Measurements from ENCODE around the gene GAGE12J. TPM values are rescaled to one million over a fixed set of nuclear protein-coding genes. Genes with fewer than 3 reads are reported as not detected.
"Not testable (repeated sequence)": the region's sequence is repeated elsewhere in the genome, so short reads cannot be mapped to it uniquely, and the experiment has no call there.

GAGE12J gene
- total RNA-seq = not detected
- polyA plus RNA-seq = not detected

- CTCF ChIA-PET = not testable (repeated sequence)
These were observed at the start of gene GAGE12J for GRCh38 chrX:49321737-49322136. Gene GAGE12J (plus strand): TSS chrX:49322037. CDS start chrX:49323194, 1,157 bp downstream.

GRCh38 chrX:49272421-49272820 lies 49.4 kb upstream of the GAGE12J start:
- Histone ChIP-seq H3K4me1 (ENCODE audit: insufficient read depth, low read length) (peaks cover 66% of the 10 kb centered on the region), H3K27ac (ENCODE audit: low read depth, low read length) (peak overlapping the region; percentile 31), H3K27me3 (ENCODE audit: insufficient read depth, low read length, poor library complexity, severe bottlenecking) (no peaks in the 10 kb centered on the region), H3K4me3 (ENCODE audit: low read length) (peak overlapping the region; percentile 56), H3K9me3 (ENCODE audit: low read length) (no peaks in the 10 kb centered on the region), H3K36me3 (ENCODE audit: insufficient read depth, low read length) (no peaks in the 10 kb centered on the region)
- peaks cover 0 to 2% of the 10 kb centered on the region in 2 donors for H3K27me3 Mint-ChIP-seq
- peaks cover 0 to 8% (median 0%) of the 10 kb centered on the region in 3 donors for H3K36me3 Mint-ChIP-seq
- DNase-seq = peak in 1 of 5 donors; percentile 31
- H3K4me3 Mint-ChIP-seq = peak overlapping the region; percentile 60 to 86 (median 75)
- peak overlapping the region; percentile 79 to 95 (median 90) for H3K27ac Mint-ChIP-seq
- no peaks in the 10 kb centered on the region for H3K9me3 Mint-ChIP-seq
- peaks cover 69 to 83% (median 78%) of the 10 kb centered on the region in 3 donors for H3K4me1 Mint-ChIP-seq
- ChIA-PET POLR2A (interaction anchor here (0.7 to 1.5 kb wide), 7 partner anchors 8 to 698 kb away, joined by 3 to 8 read pairs (median 4); partner anchors contain the start of gene RBM3), CTCF (no interaction called here)

More at GRCh38 chrX:49321737-49322136, at the start of gene GAGE12J:
- POLR2A ChIA-PET; H3K9me3 ChIP-seq (ENCODE audit: low read length); H3K27ac ChIP-seq (ENCODE audit: low read depth, low read length); H3K4me3 Mint-ChIP-seq; H3K4me1 ChIP-seq (ENCODE audit: insufficient read depth, low read length); H3K36me3 Mint-ChIP-seq; H3K27me3 Mint-ChIP-seq; H3K9me3 Mint-ChIP-seq; DNase-seq; H3K4me3 ChIP-seq (ENCODE audit: low read length); H3K27ac Mint-ChIP-seq; H3K36me3 ChIP-seq (ENCODE audit: insufficient read depth, low read length); H3K27me3 ChIP-seq (ENCODE audit: insufficient read depth, low read length, poor library complexity, severe bottlenecking); H3K4me1 Mint-ChIP-seq: not testable (repeated sequence)

GRCh38 chrX:49273181-49273727 lies 48.6 kb upstream of the GAGE12J start:
- CTCF ChIA-PET = no interaction called here
- POLR2A ChIA-PET = interaction anchor here (0.7 to 1.5 kb wide), 5 partner anchors 7 to 699 kb away, joined by 3 to 4 read pairs (median 3); partner anchors contain the start of gene RBM3
- H3K27ac Mint-ChIP-seq = peak overlapping the region; percentile 24 to 95 (median 86)
- DNase-seq = peak in 3 of 5 donors; percentile 57 to 76 (median 75)
- Histone ChIP-seq H3K4me3 (ENCODE audit: low read length) (peak overlapping the region; percentile 56), H3K9me3 (ENCODE audit: low read length) (no peaks in the 10 kb centered on the region), H3K27me3 (ENCODE audit: insufficient read depth, low read length, poor library complexity, severe bottlenecking) (no peaks in the 10 kb centered on the region), H3K36me3 (ENCODE audit: insufficient read depth, low read length) (no peaks in the 10 kb centered on the region), H3K27ac (ENCODE audit: low read depth, low read length) (peak overlapping the region; percentile 31), H3K4me1 (ENCODE audit: insufficient read depth, low read length) (peaks cover 73% of the 10 kb centered on the region)
- H3K4me3 Mint-ChIP-seq = peak overlapping the region; percentile 60 to 86 (median 75)
- no peaks in the 10 kb centered on the region for H3K9me3 Mint-ChIP-seq
- H3K36me3 Mint-ChIP-seq = peaks cover 0 to 8% (median 0%) of the 10 kb centered on the region in 3 donors
- peaks cover 74 to 85% (median 83%) of the 10 kb centered on the region in 3 donors for H3K4me1 Mint-ChIP-seq
- peaks cover 0 to 2% of the 10 kb centered on the region in 2 donors for H3K27me3 Mint-ChIP-seq

GRCh38 chrX:49276207-49276606 lies 45.6 kb upstream of the GAGE12J start:
- Mint-ChIP-seq H3K27ac (peak overlapping the region in 5 of 8 donors; percentile 78 to 90 (median 80)), H3K4me3 (peak overlapping the region in 4 of 7 donors; percentile 29 to 81 (median 54)), H3K27me3 (peaks cover 0 to 4% of the 10 kb centered on the region in 2 donors), H3K4me1 (peaks cover 72 to 94% (median 84%) of the 10 kb centered on the region in 3 donors), H3K9me3 (no peaks in the 10 kb centered on the region), H3K36me3 (peaks cover 0 to 4% (median 0%) of the 10 kb centered on the region in 3 donors)
- no peaks in the 10 kb centered on the region for H3K9me3 ChIP-seq (ENCODE audit: low read length)
- H3K4me3 ChIP-seq (ENCODE audit: low read length) = no peak overlapping the region
- peaks cover 79% of the 10 kb centered on the region for H3K4me1 ChIP-seq (ENCODE audit: insufficient read depth, low read length)
- DNase-seq = no peak
- ChIA-PET POLR2A (no interaction called here), CTCF (interaction anchor here (0.8 to 1.6 kb wide), 3 partner anchors 16 to 84 kb away, joined by 3 to 4 read pairs (median 3); no protein-coding TSS in a partner anchor)
- H3K27ac ChIP-seq (ENCODE audit: low read depth, low read length) = no peak overlapping the region
- no peaks in the 10 kb centered on the region for H3K27me3 ChIP-seq (ENCODE audit: insufficient read depth, low read length, poor library complexity, severe bottlenecking)
- no peaks in the 10 kb centered on the region for H3K36me3 ChIP-seq (ENCODE audit: insufficient read depth, low read length)

- ChIA-PET POLR2A (no interaction called here), CTCF (interaction anchor here (1.6 kb wide), 1 partner anchor 15 kb away, joined by 4 read pairs; no protein-coding TSS in a partner anchor)
- Mint-ChIP-seq H3K4me3 (peak overlapping the region; percentile 27 to 66 (median 37)), H3K4me1 (peaks cover 66 to 89% (median 78%) of the 10 kb centered on the region in 3 donors), H3K27ac (peak overlapping the region; percentile 69 to 90 (median 78)), H3K36me3 (peaks cover 0 to 2% (median 0%) of the 10 kb centered on the region in 3 donors), H3K9me3 (no peaks in the 10 kb centered on the region), H3K27me3 (peaks cover 0 to 4% of the 10 kb centered on the region in 2 donors)
- no peaks in the 10 kb centered on the region for H3K36me3 ChIP-seq (ENCODE audit: insufficient read depth, low read length)
- H3K4me1 ChIP-seq (ENCODE audit: insufficient read depth, low read length) = peaks cover 74% of the 10 kb centered on the region
- no peak overlapping the region for H3K4me3 ChIP-seq (ENCODE audit: low read length)
- DNase-seq = no peak
- no peaks in the 10 kb centered on the region for H3K27me3 ChIP-seq (ENCODE audit: insufficient read depth, low read length, poor library complexity, severe bottlenecking)
- no peaks in the 10 kb centered on the region for H3K9me3 ChIP-seq (ENCODE audit: low read length)
- no peak overlapping the region for H3K27ac ChIP-seq (ENCODE audit: low read depth, low read length)
These were observed 44.9 kb upstream of the GAGE12J start for GRCh38 chrX:49276671-49277534.

GRCh38 chrX:49277535-49277830 lies 44.4 kb upstream of the GAGE12J start:
- ChIA-PET CTCF (no interaction called here), POLR2A (no interaction called here)
- Histone ChIP-seq H3K36me3 (ENCODE audit: insufficient read depth, low read length) (no peaks in the 10 kb centered on the region), H3K27me3 (ENCODE audit: insufficient read depth, low read length, poor library complexity, severe bottlenecking) (no peaks in the 10 kb centered on the region), H3K4me1 (ENCODE audit: insufficient read depth, low read length) (peaks cover 72% of the 10 kb centered on the region), H3K27ac (ENCODE audit: low read depth, low read length) (no peak overlapping the region), H3K9me3 (ENCODE audit: low read length) (no peaks in the 10 kb centered on the region), H3K4me3 (ENCODE audit: low read length) (no peak overlapping the region)
- Mint-ChIP-seq H3K27me3 (peaks cover 0 to 7% of the 10 kb centered on the region in 2 donors), H3K4me1 (peaks cover 66 to 89% (median 78%) of the 10 kb centered on the region in 3 donors), H3K27ac (peak overlapping the region; percentile 48 to 90 (median 78)), H3K9me3 (peaks cover 0 to 1% (median 0%) of the 10 kb centered on the region in 5 donors), H3K4me3 (peak overlapping the region; percentile 34 to 71 (median 41)), H3K36me3 (peaks cover 0 to 6% (median 0%) of the 10 kb centered on the region in 3 donors)
- DNase-seq = no peak

GRCh38 chrX:49278081-49278480 lies 43.8 kb upstream of the GAGE12J start:
- H3K4me3 ChIP-seq (ENCODE audit: low read length) = no peak overlapping the region

More at GRCh38 chrX:49278081-49278480, 43.8 kb upstream of the GAGE12J start:
- POLR2A ChIA-PET = no interaction called here
- H3K27me3 Mint-ChIP-seq = peaks cover 0 to 9% of the 10 kb centered on the region in 2 donors
- DNase-seq = no peak
- Histone ChIP-seq H3K36me3 (ENCODE audit: insufficient read depth, low read length) (no peaks in the 10 kb centered on the region), H3K9me3 (ENCODE audit: low read length) (no peaks in the 10 kb centered on the region), H3K4me1 (ENCODE audit: insufficient read depth, low read length) (peaks cover 72% of the 10 kb centered on the region), H3K27me3 (ENCODE audit: insufficient read depth, low read length, poor library complexity, severe bottlenecking) (no peaks in the 10 kb centered on the region), H3K27ac (ENCODE audit: low read depth, low read length) (no peak overlapping the region)
- CTCF ChIA-PET = no interaction called here
- peaks cover 0 to 6% (median 0%) of the 10 kb centered on the region in 3 donors for H3K36me3 Mint-ChIP-seq
- peak overlapping the region in 5 of 7 donors; percentile 34 to 66 (median 37) for H3K4me3 Mint-ChIP-seq
- H3K27ac Mint-ChIP-seq = peak overlapping the region; percentile 48 to 90 (median 78)
- H3K4me1 Mint-ChIP-seq = peaks cover 61 to 86% (median 72%) of the 10 kb centered on the region in 3 donors
- peaks cover 0 to 1% (median 0%) of the 10 kb centered on the region in 5 donors for H3K9me3 Mint-ChIP-seq
